K562 (cell line): ENCODE data around the gene GRK3. TPM values are rescaled to one million over a fixed set of nuclear protein-coding genes. Genes with fewer than 3 reads are reported as not detected.

Experiments used
- ZBTB40 ChIP-seq, 2 experiments: fragments of 450-650 bp in 1 of 2; sonication (generic) in 1 of 2; formaldehyde crosslinking in 1 of 2; IDR thresholded peaks; 2 replicates each; pipeline versions ENCODE4 v1.7.1 to v1.9.0; 2016 to 2022; ENCODE audit warnings: inconsistent platforms in 1 of 2, mild to moderate bottlenecking in 1 of 2, missing genetic modification reagents in 1 of 2
- ZNF140 ChIP-seq: fragments of 250-450 bp; sonication (Bioruptor Pico); IDR thresholded peaks from 2 replicates; pipeline ENCODE4 v1.8.0; 2021; ENCODE audit warnings: moderate library complexity, mild to moderate bottlenecking, inconsistent platforms
- polyA plus RNA-seq, 8 experiments: library from polyadenylated mRNA; depleted of rRNA in 4 of 8; stranded (reverse) in 5 of 8; unstranded in 3 of 8; fragments of >200 nt; fragmentation: Nextera tagmentation in 2 of 8; fragmentation: Illumina TruSeq in 1 of 8; extraction: Ambion mirVana in 2 of 8; extraction: Trizol in 1 of 8; gene quantifications; 2 replicates each; pipeline versions ENCODE4 v1.2.1 to v1.2.3, GENCODE V29; 2011 to 2014; ENCODE audit warnings: inconsistent platforms in 1 of 8, missing spikeins in 1 of 8
- total RNA-seq, 7 experiments: library from RNA; depleted of rRNA in 6 of 7; stranded (reverse); fragments of >200 nt in 6 of 7; fragmentation: Illumina TruSeq in 2 of 7; extraction: Trizol in 2 of 7; gene quantifications; 2 replicates each; pipeline versions ENCODE4 v1.2.1 to v1.2.3, GENCODE V29; 2011 to 2021; ENCODE audit warnings: low replicate concordance in 1 of 7

GRK3 gene
- total and polyA plus RNA-seq, 9 of the 15 experiments (the other 6 are each of a cell fraction or from before 2014, with no cell fraction given), result 1.4 to 7.6 (median 3.6) TPM

- TF ChIP-seq ZBTB40 (IDR thresholded peaks at IDR 0.05), result peak; percentile 81
- no peak for TF ChIP-seq ZBTB40 (CRISPR knock-in tag; IDR thresholded peaks at IDR 0.05)
- no peak for TF ChIP-seq ZNF140 (CRISPR knock-in tag)
Observed at GRCh38 chr22:25566898-25567235, 2.4 kb downstream of the GRK3 start (continued).
